OCI-LY7 (cell line): ENCODE results near the gene GAK.

Experiments used
- EZH2phosphoT487 ChIP-seq: fragments of 200-600 bp; sonication (generic); IDR thresholded peaks from 2 replicates; pipeline ENCODE4 v1.6.1; 2018; ENCODE audit warnings: low read depth, borderline replicate concordance, mild to moderate bottlenecking, mixed run types, antibody characterized with exemption, low read length, moderate library complexity, mixed read lengths
- TF ChIP-seq, protein P1 (sequence below): fragments of 200-600 bp; sonication (generic); conservative IDR thresholded peaks from 2 replicates; pipeline ENCODE4 v1.5.1; 2014; ENCODE audit warnings: mild to moderate bottlenecking, antibody characterized with exemption, low read length, moderate library complexity, mixed read lengths

DNA sequence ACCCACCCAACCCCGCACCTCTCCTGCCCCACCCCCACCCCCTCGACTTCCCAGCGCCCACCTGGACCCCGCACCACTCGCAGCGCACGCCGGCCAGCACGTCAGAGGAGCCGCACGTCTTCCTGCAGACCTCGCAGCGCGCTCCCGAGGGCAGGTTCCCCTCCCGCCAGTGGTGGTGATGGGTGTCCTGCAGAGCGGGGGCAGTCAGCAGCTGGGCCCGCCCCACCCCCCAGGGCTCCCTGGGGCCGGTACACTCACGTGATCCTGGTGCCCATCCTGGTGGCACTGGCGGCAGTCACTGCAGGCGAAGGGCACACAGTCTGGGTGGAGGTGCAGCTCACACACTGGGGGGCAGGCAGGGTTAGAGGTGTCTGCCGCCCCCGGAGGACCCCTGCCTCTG lies 36.1 kb upstream of the GAK start:
- TF ChIP-seq, protein P1, sequence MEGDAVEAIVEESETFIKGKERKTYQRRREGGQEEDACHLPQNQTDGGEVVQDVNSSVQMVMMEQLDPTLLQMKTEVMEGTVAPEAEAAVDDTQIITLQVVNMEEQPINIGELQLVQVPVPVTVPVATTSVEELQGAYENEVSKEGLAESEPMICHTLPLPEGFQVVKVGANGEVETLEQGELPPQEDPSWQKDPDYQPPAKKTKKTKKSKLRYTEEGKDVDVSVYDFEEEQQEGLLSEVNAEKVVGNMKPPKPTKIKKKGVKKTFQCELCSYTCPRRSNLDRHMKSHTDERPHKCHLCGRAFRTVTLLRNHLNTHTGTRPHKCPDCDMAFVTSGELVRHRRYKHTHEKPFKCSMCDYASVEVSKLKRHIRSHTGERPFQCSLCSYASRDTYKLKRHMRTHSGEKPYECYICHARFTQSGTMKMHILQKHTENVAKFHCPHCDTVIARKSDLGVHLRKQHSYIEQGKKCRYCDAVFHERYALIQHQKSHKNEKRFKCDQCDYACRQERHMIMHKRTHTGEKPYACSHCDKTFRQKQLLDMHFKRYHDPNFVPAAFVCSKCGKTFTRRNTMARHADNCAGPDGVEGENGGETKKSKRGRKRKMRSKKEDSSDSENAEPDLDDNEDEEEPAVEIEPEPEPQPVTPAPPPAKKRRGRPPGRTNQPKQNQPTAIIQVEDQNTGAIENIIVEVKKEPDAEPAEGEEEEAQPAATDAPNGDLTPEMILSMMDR, result no peak
- no peak for TF ChIP-seq EZH2phosphoT487
